HG02884 (cell line): ENCODE results near the gene DYNLT1.
"Not testable (repeated sequence)": the region's sequence is repeated elsewhere in the genome, so short reads cannot be mapped to it uniquely, and the experiment has no call there.

Source experiments
- ATAC-seq: cut with Tn5 transposase; IDR thresholded peaks from one replicate; pipeline ENCODE4 v1.9.1; 2021; ENCODE audit warnings: mild to moderate bottlenecking, moderate library complexity; ENCODE audit not compliant: unreplicated experiment

The DYNLT1 gene

GRCh38 chr6:158642097-158642601, 2.4 kb downstream of the DYNLT1 start:
- ATAC-seq, result no peak

GRCh38 chr6:158640519-158640918, 4.0 kb downstream of the DYNLT1 start:
- ATAC-seq, result no peak

DNA sequence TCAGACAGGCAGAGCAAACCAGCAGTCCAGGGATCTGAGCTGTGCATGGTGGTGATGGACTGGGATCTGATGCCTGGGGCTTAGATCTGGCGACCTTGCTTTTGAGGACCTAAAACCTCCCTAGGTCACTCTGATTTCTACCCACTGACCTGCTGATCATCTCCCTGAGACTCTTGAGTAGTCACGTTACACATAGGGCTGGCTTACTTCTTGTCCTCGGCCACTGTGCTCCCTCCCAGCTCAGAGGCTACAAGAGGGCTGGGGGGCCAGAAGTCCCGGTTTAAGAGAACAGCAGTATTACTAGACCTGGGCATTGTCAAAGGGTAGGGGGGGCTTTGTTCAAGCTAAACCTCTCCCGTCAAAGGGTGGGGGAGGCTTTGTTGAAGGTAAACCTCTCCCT, 5.5 kb downstream of the DYNLT1 start:
- ATAC-seq, result no peak

- no peak for ATAC-seq
These were observed 6.2 kb downstream of the DYNLT1 start for GRCh38 chr6:158638324-158638854.

- ATAC-seq, result no peak
These were observed 7.8 kb downstream of the DYNLT1 start for GRCh38 chr6:158636778-158637177.

GRCh38 chr6:158635427-158636073, 9.0 kb downstream of the DYNLT1 start:
- no peak for ATAC-seq

- ATAC-seq, result no peak
These were observed 9.7 kb downstream of the DYNLT1 start for GRCh38 chr6:158634695-158635426.

GRCh38 chr6:158633127-158633526, 11.4 kb downstream of the DYNLT1 start:
- no peak for ATAC-seq

DNA sequence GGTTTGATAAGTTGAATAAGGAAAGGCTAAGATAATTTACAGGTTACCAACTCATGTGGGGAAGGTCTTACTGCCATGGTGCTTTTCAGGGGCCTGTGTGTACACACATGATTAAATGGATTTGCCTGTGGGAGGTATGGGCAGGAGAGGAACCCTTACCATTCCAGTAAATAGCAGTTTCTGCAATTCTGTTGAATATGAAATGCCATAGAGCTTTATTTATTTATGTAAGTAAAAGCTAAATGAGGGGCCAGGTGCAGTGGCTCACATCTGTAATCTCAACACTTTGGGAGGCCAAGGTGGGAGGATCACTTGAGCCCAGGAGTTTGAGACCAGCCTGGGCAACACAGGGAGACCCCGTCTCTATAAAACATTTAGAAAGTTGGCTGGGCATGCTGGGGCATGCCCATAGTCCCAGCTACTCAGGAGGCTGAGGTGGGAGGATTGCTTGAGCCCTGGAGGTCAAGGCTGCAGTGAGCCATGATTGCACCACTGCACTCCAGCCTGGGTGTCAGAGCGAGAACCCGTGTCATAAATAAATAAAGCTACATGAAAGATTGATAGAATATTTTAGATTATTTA, 11.9 kb downstream of the DYNLT1 start:
- ATAC-seq, result not testable (repeated sequence)

DNA sequence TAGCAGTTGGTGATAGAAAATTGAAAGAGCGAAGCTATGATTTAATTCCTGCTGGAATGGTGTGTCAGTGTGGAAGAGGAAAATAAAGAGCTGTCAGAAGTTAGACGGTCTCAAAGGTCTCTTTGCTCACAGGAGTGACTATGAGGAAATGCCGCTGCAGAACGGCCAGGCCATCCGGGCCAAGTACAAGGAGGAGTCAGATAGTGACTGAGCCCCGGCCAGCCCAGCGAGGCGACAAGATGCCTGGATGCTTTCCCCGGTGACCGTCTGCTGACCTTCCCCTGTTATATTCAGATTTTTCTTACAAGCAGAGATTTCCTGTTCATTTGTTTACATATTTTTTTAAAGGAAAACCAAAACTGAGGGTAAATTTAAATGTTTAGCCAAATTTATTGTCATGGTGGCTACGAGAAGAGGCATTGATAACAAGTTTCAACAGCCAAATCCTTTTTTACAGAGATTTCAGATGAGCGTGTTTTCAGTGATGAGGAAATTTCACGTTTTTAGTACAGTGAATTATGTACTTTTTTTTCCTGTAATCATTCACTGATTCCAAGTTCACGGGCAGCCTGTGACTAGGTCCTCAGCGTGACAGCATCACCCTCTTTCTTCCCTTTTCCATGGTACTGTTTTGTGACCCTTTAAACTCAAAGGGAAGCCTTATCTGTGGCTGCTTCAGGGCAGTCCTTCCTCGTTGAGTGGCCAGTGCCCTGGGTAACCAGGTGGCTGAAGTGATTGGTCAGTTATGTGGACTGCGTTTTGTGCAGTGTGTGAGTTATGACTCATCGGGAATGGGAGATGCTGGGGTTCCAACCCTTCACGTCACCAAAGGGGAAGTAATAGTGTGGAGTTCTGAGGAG, 12.6 kb downstream of the DYNLT1 start:
- ATAC-seq, result no peak

GRCh38 chr6:158630938-158631616, 13.5 kb downstream of the DYNLT1 start:
- no peak for ATAC-seq

DNA sequence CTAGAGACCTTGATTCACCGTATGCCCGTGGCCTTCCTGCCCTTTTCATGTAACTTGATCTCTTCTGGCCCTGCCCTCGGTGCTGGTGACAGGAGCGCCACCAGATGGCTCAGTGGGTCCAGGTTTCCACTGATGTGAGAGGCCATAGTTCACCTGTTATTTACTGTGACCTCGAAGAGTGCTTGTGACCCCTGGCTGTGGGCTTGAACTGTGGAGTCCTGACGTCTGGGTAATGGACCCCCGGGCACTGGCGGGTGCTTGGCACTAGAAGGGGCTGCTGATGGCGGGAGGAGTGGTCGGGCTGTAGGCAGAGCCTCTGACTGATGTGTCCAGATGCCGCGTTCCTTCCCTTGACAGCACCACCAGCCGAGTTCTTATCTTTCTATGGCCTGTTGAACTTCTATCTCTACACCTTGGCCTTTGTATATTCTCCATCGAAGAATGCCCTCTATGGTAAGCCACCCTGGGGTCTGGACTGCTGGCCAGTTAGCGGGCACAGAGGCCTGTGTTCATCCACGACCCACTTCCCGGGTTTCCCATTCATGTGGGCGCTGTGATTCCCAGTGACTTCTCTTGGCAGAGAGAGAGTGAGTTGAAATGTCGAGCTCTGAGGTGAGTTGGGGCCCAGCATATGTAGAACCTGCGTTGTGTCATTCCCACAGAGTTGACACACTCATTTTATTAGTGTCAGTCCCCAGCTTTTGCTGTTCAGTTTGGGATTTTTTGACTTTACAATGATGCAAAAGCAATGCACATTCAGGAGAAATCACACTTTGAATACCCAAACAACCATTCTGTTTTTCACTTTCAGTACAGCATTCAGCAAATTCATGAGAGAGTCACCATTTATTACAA, 14.9 kb downstream of the DYNLT1 start:
- ATAC-seq, result no peak

GRCh38 chr6:158628542-158628941, 16.0 kb downstream of the DYNLT1 start:
- ATAC-seq, result no peak

DNA sequence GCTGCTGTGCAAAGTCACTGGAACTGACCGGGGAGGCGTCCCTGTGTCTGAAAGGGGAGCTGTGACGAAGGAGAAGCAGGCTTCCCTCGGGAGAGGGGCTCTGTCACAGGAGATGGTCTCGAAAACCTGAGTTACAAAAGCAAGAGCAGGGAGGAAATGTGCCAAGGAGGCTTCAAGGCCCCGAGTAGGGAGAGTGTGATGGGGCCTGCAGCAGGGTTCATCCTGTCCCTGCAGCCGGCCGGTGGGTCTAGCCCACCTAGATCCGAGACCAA, 16.7 kb downstream of the DYNLT1 start:
- no peak for ATAC-seq

- ATAC-seq, result no peak
These were observed 17.2 kb downstream of the DYNLT1 start for GRCh38 chr6:158627168-158627939.

- no peak for ATAC-seq
These were observed 18.0 kb downstream of the DYNLT1 start for GRCh38 chr6:158626360-158627167.

- ATAC-seq, result no peak
These were observed 18.6 kb downstream of the DYNLT1 start for GRCh38 chr6:158625881-158626305.
